Activated T-cell treated with anti-CD3 and anti-CD28 coated beads, Interleukin-2, amount 50 U/mL, for 4 hours (primary cell): Measurements from ENCODE around the gene MAD1L1. TPM values are rescaled to one million over a fixed set of nuclear protein-coding genes. Genes with fewer than 3 reads are reported as not detected.

Experiments
- ATAC-seq, 2 donors: fragments of 200-7000 bp; cut with Tn5 transposase; one replicate each; pipeline ENCODE4 v1.10.0; 2021
- DNase-seq: peaks from one replicate; pipeline ENCODE4 v3.0.0-alpha.2; 2020
- H3K27me3 Mint-ChIP-seq: one replicate; pipeline ENCODE4 v1.8.0; 2021; ENCODE audit warnings: low read depth, mixed read lengths
- H3K36me3 Mint-ChIP-seq: one replicate; pipeline ENCODE4 v1.8.0; 2022; ENCODE audit warnings: mixed read lengths; ENCODE audit not compliant: insufficient read depth
- H3K4me1 Mint-ChIP-seq: one replicate; pipeline ENCODE4 v1.8.0; 2021; ENCODE audit warnings: low read depth, mixed read lengths
- H3K4me3 Mint-ChIP-seq: one replicate; pipeline ENCODE4 v1.8.0; 2021; ENCODE audit warnings: mild to moderate bottlenecking, moderate library complexity, mixed read lengths
- H3K9me3 Mint-ChIP-seq: one replicate; pipeline ENCODE4 v1.8.0; 2021; ENCODE audit warnings: mixed read lengths
- total RNA-seq, 3 donors: library from RNA; stranded (reverse); gene quantifications; one replicate each; pipeline ENCODE4 v1.2.1, GENCODE V29; 2021

The MAD1L1 gene
- total RNA-seq, 3 donors from 2014 or later, result 55.8 to 59.4 (median 57.9) TPM

DNA sequence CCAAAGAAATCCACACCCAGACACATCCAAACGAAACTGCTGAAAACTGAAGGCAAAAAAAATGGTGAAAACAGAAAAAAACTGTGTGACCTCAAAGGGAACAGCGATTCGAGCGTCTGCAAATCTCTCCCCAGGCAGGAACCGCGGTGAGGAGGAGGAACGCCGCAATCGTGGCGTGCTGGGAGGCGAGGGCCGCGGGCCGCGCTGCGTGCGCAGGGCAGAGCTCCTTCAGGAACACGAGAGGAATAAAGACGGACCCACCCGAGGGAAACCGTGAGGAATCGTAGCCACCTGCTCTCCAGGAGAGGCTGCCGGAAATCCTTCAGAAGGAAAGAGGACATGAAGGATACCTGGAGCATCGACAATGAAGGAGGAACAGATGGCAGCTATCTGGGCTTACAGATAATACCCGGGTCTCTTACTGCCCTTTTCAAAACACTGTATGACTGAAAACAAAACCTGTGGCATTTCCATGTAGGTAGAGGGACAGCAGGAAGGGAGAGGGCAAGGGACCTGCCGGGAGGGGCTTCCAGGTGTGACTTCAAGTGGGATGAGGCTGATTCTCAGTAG lies 266.0 kb downstream of the MAD1L1 start:
- Mint-ChIP-seq H3K9me3 (peaks cover 6% of the 10 kb centered on the region), H3K4me1 (peaks cover 15% of the 10 kb centered on the region), H3K36me3 (peaks cover 13% of the 10 kb centered on the region), H3K4me3 (no peak overlapping the region), H3K27me3 (no peaks in the 10 kb centered on the region)
- no peak for ATAC-seq
- no peak for DNase-seq

DNA sequence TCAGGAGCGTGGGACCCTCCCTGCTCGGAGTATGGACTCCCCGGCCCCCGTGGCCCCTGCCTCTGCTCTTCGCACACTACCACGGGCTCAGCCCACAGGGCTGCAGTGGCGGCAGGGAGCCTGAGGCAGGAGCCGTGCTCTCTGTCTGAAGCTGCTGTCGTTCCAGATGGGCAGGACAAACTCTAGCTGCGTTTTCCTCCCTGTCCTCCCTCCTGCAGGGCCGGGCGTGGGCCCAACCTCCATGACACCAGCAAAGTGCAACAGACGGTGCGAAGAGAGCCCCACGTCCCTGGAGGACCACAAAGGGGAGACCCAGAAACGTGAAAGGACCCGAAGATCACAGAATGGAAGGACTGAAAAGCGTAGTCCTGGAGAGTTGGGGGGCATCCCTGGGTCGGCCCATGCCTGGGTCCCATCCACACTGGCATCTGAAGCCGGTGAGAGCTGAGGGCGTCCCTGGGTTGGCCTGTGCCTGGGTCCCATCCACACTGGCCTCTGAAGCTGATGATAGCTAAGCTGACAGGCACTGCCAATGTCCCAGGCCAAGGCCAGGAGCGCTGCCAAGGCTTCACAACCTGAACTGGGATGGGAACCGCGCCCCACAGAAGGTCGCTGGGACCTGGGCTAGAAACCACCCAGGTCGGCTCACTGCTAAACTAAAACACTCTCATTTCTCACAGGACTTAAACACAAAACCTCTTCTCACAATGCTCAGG lies 267.0 kb downstream of the MAD1L1 start:
- Mint-ChIP-seq H3K27me3 (no peaks in the 10 kb centered on the region), H3K4me1 (peaks cover 19% of the 10 kb centered on the region), H3K36me3 (peaks cover 20% of the 10 kb centered on the region), H3K9me3 (peaks cover 13% of the 10 kb centered on the region), H3K4me3 (no peak overlapping the region)
- ATAC-seq (no peak), DNase-seq (no peak)

DNA sequence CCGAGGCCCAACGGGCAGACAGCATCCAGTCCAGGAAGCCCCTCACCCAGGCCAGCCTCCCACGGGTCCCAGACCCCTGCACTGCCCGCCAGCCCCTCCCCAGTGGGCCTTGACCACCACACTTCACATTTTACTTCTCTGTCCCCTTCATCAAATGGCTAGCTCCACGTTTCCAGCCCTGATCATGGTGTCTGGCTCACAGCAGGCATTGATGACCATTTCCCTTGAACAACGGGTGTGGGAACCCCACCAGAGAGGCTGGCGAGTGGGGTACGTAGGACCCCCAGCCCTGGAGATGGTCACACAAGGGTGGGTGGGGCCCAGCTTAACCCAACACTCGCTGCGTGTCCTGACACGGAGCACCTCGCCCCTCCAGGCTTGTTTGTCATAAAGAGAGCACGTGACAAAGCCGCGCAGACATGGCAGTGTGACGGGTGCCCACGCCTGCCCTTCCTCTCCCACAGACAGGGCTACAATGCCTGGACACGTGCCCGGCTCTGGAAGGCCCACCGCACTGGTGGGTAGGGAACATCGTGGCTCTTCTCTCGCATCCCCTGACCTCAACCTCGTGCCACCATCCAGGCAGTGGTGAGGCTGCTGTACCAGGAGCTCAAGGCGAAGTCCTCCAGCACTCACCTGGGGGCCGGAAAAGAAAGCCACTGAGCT lies 267.7 kb downstream of the MAD1L1 start:
- no peak for DNase-seq
- H3K4me3 Mint-ChIP-seq, result no peak overlapping the region

DNA sequence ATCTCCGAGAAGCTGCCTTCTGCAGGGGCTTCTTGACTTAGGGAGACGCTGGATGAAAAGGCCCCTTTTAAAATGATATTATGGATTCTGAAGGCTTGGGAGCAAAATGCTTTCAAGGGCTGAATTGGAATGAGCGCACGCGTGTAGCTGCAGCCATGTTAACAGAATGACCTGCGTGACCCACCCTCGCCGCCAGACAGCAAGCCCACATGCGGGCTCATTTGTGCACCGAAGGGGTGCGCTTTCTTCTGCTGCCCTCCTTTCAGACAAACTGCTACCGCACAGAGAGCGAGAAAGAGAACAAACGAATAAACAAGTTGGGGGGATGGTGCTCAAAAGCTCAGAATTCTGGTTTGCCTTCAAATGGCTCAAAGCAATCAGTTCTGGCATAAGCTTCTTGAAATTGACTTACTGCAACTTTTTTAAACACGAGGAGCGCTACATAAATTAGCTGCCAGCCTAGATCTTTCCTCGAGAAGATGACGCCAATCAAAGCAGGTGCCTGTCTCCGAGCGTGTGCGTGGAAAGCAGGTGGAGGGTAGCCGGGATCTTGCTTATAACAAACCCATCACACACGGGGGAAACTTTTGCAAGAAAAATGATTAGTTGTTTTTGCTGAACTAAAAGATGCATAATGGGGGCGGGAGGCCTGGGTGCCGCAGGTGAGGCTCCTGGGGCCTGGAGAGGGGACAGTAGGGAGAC lies 268.4 kb downstream of the MAD1L1 start:
- Mint-ChIP-seq H3K4me3 (no peak overlapping the region), H3K27me3 (no peaks in the 10 kb centered on the region), H3K36me3 (peaks cover 23% of the 10 kb centered on the region), H3K4me1 (peaks cover 12% of the 10 kb centered on the region), H3K9me3 (peaks cover 16% of the 10 kb centered on the region)
- ATAC-seq (no peak), DNase-seq (no peak)

More for the DNA sequence above, 267.7 kb downstream of the MAD1L1 start:
- ATAC-seq, result no peak
- Mint-ChIP-seq H3K9me3 (peaks cover 14% of the 10 kb centered on the region), H3K36me3 (peaks cover 20% of the 10 kb centered on the region), H3K4me1 (peaks cover 19% of the 10 kb centered on the region), H3K27me3 (no peaks in the 10 kb centered on the region)

DNA sequence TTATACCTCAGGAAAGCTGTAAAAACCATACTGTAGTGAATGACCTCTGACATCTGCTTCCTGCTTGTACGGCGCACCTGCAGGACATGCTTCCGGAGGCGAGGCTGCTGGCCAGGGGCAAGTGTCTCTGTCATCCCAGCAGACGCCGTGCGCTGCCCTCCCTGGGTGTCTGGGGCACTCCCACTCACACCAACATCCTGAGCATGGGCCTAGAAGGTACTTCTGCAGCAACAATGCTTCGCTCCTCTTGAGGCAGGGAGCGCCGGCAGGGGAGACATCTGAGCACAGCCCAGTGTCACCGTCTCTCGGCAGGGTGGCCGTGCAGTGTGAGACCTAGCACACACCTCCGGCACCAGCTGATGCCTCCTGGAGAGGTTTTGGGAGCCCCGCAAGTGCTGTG lies 269.2 kb downstream of the MAD1L1 start:
- peaks cover 26% of the 10 kb centered on the region for H3K36me3 Mint-ChIP-seq
- DNase-seq (no peak), ATAC-seq (no peak)
- H3K4me3 Mint-ChIP-seq, result no peak overlapping the region
- H3K4me1 Mint-ChIP-seq, result peaks cover 13% of the 10 kb centered on the region
- H3K27me3 Mint-ChIP-seq, result no peaks in the 10 kb centered on the region
- peaks cover 18% of the 10 kb centered on the region for H3K9me3 Mint-ChIP-seq

DNA sequence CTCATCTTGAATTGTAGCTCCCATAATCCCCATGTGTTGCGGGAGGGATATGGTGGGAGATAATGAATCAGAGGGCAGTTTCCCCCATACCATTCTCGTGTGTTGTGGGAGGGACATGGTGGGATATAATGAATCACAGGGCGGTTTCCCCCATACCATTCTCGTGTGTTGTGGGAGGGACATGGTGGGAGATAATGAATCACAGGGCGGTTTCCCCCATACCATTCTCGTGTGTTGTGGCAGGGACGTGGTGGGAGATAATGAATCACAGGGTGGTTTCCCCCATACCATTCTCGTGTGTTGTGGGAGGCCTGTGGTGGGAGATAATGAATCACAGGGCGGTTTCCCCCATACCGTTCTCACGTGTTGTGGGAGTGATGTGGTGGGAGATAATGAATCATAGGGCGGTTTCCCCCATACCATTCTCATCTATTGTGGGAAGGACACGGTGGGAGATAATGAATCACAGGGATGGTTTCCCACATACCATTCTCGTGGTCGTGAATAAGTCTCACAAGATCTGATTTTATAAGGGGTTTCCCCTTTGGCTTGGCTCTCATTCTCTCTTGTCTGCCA lies 271.0 kb downstream of the MAD1L1 start:
- ATAC-seq (peak; percentile 90), DNase-seq (no peak)
- H3K4me1 Mint-ChIP-seq, result peaks cover 10% of the 10 kb centered on the region
- H3K27me3 Mint-ChIP-seq, result no peaks in the 10 kb centered on the region
- no peak overlapping the region for H3K4me3 Mint-ChIP-seq
- H3K9me3 Mint-ChIP-seq, result peaks cover 21% of the 10 kb centered on the region
- H3K36me3 Mint-ChIP-seq, result peaks cover 30% of the 10 kb centered on the region

DNA sequence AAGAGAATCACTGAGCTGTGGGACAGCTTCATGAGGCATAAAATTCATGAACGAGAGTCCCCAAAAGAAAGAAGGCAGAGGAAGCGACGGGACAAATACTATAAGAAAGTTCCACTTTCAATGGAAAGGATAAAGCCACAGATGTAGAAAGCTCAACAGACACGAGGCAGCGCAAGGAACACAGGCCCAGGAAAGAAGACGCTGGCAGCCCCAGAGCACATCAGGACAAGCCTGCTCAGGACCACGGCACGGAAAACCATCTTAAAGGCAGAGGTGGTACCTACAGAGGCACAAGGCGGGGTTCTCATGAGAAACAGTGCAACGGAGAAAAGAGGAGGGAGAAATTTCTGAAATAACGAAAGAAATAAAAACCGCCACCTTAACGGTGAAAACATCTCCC lies 273.4 kb downstream of the MAD1L1 start:
- H3K4me1 Mint-ChIP-seq, result peaks cover 10% of the 10 kb centered on the region
- peaks cover 28% of the 10 kb centered on the region for H3K36me3 Mint-ChIP-seq
- DNase-seq, result no peak
- H3K27me3 Mint-ChIP-seq, result no peaks in the 10 kb centered on the region
- H3K4me3 Mint-ChIP-seq, result no peak overlapping the region
- H3K9me3 Mint-ChIP-seq, result peaks cover 21% of the 10 kb centered on the region
- ATAC-seq, result no peak

DNA sequence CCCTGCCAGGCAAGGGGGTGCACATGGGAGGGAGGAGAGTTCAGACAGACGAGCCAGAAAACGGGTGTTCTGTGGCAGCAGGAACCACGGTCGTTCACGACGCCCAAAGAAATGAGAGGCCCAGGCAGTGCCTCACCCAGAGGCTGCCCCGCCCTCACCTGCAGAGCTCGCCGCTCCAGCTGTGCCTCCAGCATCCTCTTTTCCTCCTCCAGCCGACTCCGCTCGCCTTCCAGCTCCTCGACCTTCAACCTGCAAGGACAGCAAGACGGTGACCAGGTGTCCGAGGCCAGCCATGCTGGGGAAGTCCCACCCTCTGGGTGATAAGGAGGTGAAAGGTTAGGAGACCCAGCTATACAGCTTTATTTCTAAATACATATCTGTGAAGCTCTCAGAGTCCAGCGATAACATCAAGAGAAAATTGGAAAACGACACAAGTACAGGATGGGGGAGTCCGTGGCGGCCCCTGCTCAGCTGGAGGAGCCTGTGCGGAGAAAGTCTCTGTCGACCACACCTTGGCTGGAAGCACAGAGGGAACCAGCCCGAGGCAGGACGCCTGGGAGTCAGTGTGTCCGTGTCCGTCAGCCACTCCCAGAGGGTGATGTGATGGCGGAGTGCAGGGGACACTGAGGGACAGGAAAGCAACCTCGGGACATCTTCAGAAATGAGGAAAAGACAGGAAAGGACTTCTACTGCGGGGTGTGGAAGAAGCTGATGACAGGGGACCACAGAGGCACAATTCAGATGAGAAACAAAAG lies 275.1 kb downstream of the MAD1L1 start:
- H3K36me3 Mint-ChIP-seq, result peaks cover 28% of the 10 kb centered on the region
- H3K4me1 Mint-ChIP-seq, result peaks cover 10% of the 10 kb centered on the region
- H3K4me3 Mint-ChIP-seq, result no peak overlapping the region
- no peaks in the 10 kb centered on the region for H3K27me3 Mint-ChIP-seq
- ATAC-seq (no peak), DNase-seq (no peak)
- peaks cover 21% of the 10 kb centered on the region for H3K9me3 Mint-ChIP-seq

DNA sequence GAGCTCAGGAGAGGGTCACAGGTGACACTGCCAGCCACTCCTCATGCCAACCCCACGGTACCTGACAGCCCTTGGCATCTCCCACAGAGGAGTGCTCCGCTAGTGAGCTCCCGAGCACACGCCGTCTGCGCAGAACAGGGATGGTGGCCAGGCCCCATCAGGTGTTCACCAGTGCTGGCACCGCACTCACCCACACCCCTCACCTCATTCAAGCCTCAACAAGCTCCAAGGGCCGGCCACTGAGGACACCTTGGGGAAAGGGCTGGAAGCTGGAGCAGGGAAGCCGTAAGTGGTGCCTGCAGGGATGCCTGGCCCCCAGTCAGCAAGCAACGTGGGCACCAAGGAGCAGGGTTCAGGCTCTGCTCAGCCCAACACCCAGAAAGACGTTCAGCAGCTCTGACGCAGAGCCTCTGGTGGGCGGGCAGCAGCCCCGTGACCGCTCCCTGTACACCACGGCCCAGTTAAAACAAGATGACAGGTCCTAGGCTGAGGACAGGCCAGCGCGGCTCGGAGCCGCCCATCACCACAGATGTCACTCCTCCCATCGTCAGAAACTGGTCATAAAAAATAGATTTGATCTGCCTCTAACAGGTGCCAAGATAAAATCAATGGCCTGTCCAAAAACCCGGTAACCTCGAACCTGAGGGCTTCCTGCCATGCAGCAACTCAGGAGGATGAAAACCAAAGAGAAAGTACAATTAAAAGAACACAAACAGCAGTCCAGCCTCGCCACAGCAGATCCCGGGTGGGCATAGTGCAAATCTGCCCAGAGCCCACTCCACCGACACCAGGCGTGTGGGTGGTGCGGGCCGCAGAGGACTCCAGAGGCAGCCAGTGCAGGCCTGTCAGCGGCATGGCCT lies 275.9 kb downstream of the MAD1L1 start:
- ATAC-seq, result no peak
- peaks cover 15% of the 10 kb centered on the region for H3K9me3 Mint-ChIP-seq

DNA sequence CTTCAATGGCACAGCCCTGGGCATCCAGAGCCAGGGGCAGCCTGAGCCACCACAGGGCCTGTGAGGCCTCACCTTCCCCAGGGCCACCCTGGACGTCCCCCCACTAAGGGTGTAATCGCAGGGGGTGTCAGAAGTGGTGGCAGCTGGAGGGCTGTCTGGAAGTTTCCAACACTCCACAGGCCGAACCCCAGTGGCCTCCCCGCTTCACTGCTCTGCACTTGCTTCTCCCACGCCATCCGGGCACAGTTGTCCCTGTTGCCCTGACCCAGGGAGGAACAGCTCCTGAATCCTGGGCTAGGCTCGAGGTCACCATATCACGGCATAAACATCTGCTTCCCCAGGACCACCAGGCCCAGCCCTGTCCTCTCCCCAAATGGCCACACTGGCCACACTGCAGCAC lies 276.6 kb downstream of the MAD1L1 start:
- ATAC-seq (no peak), DNase-seq (no peak)
- H3K4me1 Mint-ChIP-seq, result peaks cover 11% of the 10 kb centered on the region
- peaks cover 20% of the 10 kb centered on the region for H3K36me3 Mint-ChIP-seq
- peaks cover 12% of the 10 kb centered on the region for H3K9me3 Mint-ChIP-seq
- H3K4me3 Mint-ChIP-seq, result no peak overlapping the region
- H3K27me3 Mint-ChIP-seq, result no peaks in the 10 kb centered on the region

More for the DNA sequence above, 275.9 kb downstream of the MAD1L1 start:
- no peak overlapping the region for H3K4me3 Mint-ChIP-seq
- H3K27me3 Mint-ChIP-seq, result no peaks in the 10 kb centered on the region
- no peak for DNase-seq
- peaks cover 23% of the 10 kb centered on the region for H3K36me3 Mint-ChIP-seq
- peaks cover 6% of the 10 kb centered on the region for H3K4me1 Mint-ChIP-seq

DNA sequence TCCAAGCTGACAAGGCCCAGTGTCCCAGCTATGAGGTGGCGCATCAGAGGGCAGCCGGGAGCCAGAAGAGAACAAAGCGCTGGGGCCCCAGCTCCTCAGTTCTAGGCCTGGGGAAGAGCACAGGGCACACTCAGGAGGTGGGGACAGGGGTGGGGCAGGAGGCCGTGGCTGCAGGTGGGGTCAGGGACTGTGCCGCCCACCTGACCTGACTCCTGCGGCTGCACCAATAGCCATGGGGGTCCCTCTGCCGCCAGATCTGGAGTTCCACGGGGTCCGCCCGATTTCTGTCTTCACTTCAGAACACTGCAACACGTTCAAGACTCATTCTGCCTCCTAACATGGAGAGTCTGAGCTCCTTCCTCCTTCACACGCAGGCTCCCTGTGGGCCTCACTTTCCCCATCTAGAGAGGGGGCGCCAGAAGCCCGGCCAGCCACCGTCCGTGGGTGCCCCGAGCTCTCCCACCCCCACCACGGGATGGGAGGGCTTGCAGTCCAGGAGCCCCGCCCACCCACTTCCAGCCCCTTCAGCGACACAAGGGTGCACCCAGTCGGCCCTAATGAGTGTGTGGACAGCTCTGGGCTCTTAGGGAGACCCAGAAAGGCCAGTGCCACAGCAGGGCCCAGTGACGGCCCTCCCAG lies 278.3 kb downstream of the MAD1L1 start:
- Mint-ChIP-seq H3K36me3 (peaks cover 14% of the 10 kb centered on the region), H3K27me3 (no peaks in the 10 kb centered on the region), H3K9me3 (peaks cover 6% of the 10 kb centered on the region), H3K4me1 (peaks cover 14% of the 10 kb centered on the region), H3K4me3 (no peak overlapping the region)
- DNase-seq (no peak), ATAC-seq (no peak)

DNA sequence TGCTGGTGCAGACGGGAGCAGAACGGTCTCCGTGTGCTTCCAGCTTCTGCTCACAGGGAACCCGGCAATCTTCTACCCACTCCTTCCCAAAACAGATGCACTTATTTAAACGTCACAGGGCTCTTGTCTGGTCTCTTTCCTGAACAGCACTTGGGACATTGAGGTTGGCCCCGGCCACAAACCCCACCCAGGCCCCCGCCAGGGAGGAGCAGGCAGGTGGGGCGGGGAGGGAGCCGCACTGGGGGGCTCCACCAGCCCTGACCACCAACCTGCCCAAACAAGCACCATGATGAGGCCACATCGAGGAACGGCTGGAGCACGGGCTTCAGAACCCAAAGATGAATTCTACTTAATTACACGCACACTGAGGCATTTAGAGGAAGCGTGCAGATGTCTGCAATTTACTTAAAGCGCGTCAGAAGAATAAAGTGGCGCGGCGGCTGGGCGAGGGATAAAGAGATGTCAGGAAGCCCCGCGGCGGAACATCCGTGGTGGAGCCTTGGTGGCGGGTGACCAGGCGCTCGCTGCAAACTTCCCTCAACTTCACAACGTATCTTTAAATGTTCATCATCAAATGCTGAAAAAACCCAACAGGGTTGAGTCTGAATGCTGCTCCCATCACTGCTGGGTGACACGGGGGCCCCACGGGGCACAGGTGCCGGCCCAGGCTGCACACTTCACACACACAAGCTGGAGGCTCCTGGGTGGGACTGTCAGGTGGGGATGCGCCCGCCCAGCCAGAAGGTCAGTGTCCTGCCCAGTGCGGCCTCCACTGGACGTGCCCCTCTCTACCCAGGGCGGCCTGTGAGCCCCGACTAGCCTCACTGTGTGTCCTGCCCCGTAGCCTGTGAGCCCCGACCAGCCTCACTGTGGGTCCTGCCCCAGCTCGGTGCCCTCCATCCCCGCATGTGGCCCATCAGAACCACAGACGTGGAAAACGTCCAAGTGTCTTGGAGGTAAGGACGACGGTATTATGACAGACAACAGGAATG lies 279.2 kb downstream of the MAD1L1 start:
- DNase-seq (no peak), ATAC-seq (no peak)
- H3K36me3 Mint-ChIP-seq, result peaks cover 9% of the 10 kb centered on the region
- H3K9me3 Mint-ChIP-seq, result peaks cover 2% of the 10 kb centered on the region
- peaks cover 12% of the 10 kb centered on the region for H3K4me1 Mint-ChIP-seq
- no peaks in the 10 kb centered on the region for H3K27me3 Mint-ChIP-seq
- no peak overlapping the region for H3K4me3 Mint-ChIP-seq
